ENCODE results near the gene TNFSF10. TPM values are rescaled to one million over a fixed set of nuclear protein-coding genes. Genes with fewer than 3 reads are reported as not detected.

TNFSF10 gene
- total and polyA plus RNA-seq, 9 donors: 9.6 to 51.5 (median 13.6) TPM

DNA sequence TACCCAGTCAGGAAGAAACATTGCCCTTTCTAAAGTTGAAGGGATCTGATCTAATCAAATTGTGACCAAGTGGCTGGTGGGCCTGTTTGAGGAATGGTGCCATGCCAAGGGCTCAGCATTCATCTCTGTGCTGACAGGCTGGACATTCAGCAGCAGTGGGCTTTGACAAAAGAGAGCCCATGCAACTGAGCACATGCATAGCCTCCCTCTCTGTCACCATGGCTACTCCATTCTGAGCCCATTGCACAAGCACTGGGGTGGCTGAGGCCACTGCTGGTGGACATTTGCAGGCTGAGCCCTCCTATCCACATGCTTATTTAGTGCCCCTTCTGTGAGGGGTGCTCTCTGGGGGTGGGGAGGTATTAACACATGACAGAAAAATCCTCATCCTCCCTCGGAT, 28.6 kb upstream of the TNFSF10 start:
- TF ChIP-seq POLR2A (IDR thresholded peaks at IDR 0.05) (no peak), EP300 (IDR thresholded peaks at IDR 0.05) (no peak)
- TF ChIP-seq, protein P1, sequence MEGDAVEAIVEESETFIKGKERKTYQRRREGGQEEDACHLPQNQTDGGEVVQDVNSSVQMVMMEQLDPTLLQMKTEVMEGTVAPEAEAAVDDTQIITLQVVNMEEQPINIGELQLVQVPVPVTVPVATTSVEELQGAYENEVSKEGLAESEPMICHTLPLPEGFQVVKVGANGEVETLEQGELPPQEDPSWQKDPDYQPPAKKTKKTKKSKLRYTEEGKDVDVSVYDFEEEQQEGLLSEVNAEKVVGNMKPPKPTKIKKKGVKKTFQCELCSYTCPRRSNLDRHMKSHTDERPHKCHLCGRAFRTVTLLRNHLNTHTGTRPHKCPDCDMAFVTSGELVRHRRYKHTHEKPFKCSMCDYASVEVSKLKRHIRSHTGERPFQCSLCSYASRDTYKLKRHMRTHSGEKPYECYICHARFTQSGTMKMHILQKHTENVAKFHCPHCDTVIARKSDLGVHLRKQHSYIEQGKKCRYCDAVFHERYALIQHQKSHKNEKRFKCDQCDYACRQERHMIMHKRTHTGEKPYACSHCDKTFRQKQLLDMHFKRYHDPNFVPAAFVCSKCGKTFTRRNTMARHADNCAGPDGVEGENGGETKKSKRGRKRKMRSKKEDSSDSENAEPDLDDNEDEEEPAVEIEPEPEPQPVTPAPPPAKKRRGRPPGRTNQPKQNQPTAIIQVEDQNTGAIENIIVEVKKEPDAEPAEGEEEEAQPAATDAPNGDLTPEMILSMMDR (IDR thresholded peaks at IDR 0.05): no peak
- H3K4me3 ChIP-seq: no peak overlapping the region
- intact Hi-C loops (cut with DNase I): no loop called here
- peaks cover 1% of the 10 kb centered on the region for H3K4me1 ChIP-seq (ENCODE audit: insufficient read depth)
- no peak for DNase-seq
- WGBS, 3 donors: 91 to 95% (median 95%) methylated on average over 1 of the region's 1 CpG
- H3K9me3 ChIP-seq: no peaks in the 10 kb centered on the region
- H3K27me3 ChIP-seq: no peaks in the 10 kb centered on the region
- no peak overlapping the region for H3K27ac ChIP-seq
- H3K36me3 ChIP-seq: no peaks in the 10 kb centered on the region

DNA sequence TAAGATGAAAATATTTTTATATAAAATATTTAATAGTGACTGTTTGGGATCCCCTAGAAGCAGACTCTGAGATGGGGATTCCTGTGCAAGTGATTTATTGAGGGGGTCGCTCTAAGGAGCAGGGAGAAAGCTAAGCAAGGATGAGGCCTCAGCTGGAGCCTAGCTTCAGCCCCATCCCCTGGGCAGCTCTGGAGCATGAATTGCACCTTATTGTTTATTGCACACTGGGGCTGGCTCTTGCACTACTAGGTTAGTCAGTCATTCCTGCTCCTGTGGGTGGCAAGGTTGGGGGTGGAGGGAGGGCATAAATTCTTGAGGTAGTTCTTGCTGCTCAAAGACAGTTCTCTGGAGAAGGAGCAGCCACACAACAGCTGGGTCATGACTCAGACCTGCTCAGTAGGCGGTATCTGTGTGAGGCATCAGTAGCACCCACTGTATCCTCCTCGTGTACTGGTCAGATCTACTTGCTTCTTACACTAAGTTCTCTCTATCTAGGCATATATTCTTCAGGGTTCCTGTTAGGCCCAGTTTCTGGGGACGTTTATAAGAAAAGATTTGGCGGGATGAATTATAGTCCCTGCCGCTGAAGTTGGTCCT, 27.2 kb upstream of the TNFSF10 start:
- TF ChIP-seq, protein P1 (IDR thresholded peaks at IDR 0.05): no peak
- no peak for TF ChIP-seq POLR2A (IDR thresholded peaks at IDR 0.05)
- no peak for TF ChIP-seq EP300 (IDR thresholded peaks at IDR 0.05)
- Histone ChIP-seq H3K4me3 (no peak overlapping the region), H3K27me3 (no peaks in the 10 kb centered on the region), H3K36me3 (no peaks in the 10 kb centered on the region), H3K9me3 (no peaks in the 10 kb centered on the region), H3K27ac (no peak overlapping the region), H3K4me1 (ENCODE audit: insufficient read depth) (peaks cover 1% of the 10 kb centered on the region)
- DNase-seq: no peak
- WGBS, 3 donors: 72 to 91% (median 80%) methylated on average over 6 of the region's 6 CpGs
- intact Hi-C loops (cut with DNase I): no loop called here

DNA sequence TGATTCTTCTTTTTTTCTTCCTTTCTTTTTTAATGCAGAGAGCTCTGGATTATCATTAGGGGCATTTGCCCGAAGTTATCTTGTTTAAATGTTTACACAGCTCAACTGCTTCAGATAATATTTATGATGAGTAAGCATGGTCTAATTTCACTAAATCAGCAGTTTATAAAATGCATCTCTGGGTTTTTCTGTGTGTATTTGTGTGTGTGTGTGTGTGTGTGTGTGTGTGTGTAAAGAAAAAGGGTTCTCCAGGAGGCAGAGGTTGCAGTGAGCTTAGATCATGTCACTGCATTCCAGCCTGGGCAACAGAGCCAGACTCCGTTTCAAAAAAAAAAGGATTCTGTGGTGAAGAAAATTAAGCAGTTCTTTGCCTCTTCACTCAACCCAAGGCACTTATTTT, 25.9 kb upstream of the TNFSF10 start:
- no peak overlapping the region for H3K4me3 ChIP-seq
- 44 to 52% (median 47%) methylated on average over 2 of the region's 2 CpGs for WGBS, 3 donors
- no peaks in the 10 kb centered on the region for H3K9me3 ChIP-seq
- no peak overlapping the region for H3K27ac ChIP-seq
- no peaks in the 10 kb centered on the region for H3K36me3 ChIP-seq
- TF ChIP-seq EP300 (IDR thresholded peaks at IDR 0.05) (no peak), POLR2A (IDR thresholded peaks at IDR 0.05) (no peak)
- TF ChIP-seq, protein P1 (IDR thresholded peaks at IDR 0.05): no peak
- peaks cover 1% of the 10 kb centered on the region for H3K4me1 ChIP-seq (ENCODE audit: insufficient read depth)
- intact Hi-C loops (cut with DNase I): no loop called here
- DNase-seq: no peak
- H3K27me3 ChIP-seq: no peaks in the 10 kb centered on the region

DNA sequence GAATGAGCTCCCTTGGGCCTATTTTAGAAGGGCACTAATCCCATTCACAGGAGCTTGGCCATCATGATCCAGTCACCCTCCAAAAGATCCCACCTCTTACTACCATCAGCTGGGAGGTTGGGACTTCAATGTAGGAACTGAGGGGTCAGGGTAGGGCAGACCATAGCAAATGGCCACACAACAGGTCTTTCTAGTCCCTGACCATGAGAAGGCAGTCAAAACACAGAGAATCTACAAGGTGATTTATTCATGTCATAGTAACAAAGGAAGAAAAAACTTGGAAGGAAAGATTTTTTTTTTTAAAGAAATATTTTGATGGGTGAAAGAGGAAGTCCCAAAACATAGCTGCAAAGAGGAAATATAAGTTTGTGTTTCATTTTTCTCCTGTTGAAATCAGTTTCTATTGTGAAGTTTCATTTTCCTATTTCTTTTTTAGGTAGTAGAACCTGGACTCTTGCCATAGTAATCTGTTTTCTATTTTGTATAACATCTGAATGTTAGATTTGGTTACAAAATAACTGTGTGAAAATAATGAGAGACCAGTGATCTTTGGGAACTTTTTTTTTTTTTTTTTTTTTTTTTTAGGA, 23.5 kb upstream of the TNFSF10 start:
- no peak overlapping the region for H3K27ac ChIP-seq
- intact Hi-C loops (cut with DNase I): no loop called here
- no peak for DNase-seq
- H3K4me1 ChIP-seq (ENCODE audit: insufficient read depth): peaks cover 1% of the 10 kb centered on the region
- no peaks in the 10 kb centered on the region for H3K27me3 ChIP-seq
- no peak overlapping the region for H3K4me3 ChIP-seq
- no peaks in the 10 kb centered on the region for H3K36me3 ChIP-seq
- no peaks in the 10 kb centered on the region for H3K9me3 ChIP-seq
- TF ChIP-seq EP300 (IDR thresholded peaks at IDR 0.05): no peak
- TF ChIP-seq, protein P1 (IDR thresholded peaks at IDR 0.05): no peak
- no peak for TF ChIP-seq POLR2A (IDR thresholded peaks at IDR 0.05)
